Smooth muscle cell (in vitro differentiated cells): ENCODE results near the gene AKAP6. TPM values are rescaled to one million over a fixed set of nuclear protein-coding genes. Genes with fewer than 3 reads are reported as not detected.
A peak's percentile ranks its signal among the peaks of the same experiment; 100 is the strongest.

Experiments used
- DNase-seq: peaks from one replicate; lab custom pipeline; 2025; ENCODE audit not compliant: unreplicated experiment; lab: John Stamatoyannopoulos, UW
- H2AFZ ChIP-seq: fragments of 200-600 bp; sonication (generic); 2 replicates; pipeline ENCODE4 v1.6.0; 2016; ENCODE audit warnings: antibody characterized with exemption, low read depth, mild to moderate bottlenecking
- H3F3A ChIP-seq: fragments of 200-600 bp; sonication (generic); 2 replicates; pipeline ENCODE4 v1.6.0; 2017; ENCODE audit warnings: antibody characterized with exemption, low read depth
- H3K27ac ChIP-seq: fragments of 200-600 bp; sonication (generic); 2 replicates; pipeline ENCODE4 v1.5.1; 2016; ENCODE audit warnings: low read depth, mild to moderate bottlenecking
- H3K27me3 ChIP-seq: fragments of 200-600 bp; sonication (generic); 2 replicates; pipeline ENCODE4 v1.6.1; 2016; ENCODE audit warnings: low read depth, mild to moderate bottlenecking
- H3K36me3 ChIP-seq: fragments of 200-600 bp; sonication (generic); 2 replicates; pipeline ENCODE4 v1.5.1; 2016; ENCODE audit warnings: low read depth
- H3K4me1 ChIP-seq: fragments of 200-600 bp; sonication (generic); 2 replicates; pipeline ENCODE4 v1.5.1; 2016; ENCODE audit warnings: low read depth
- H3K4me2 ChIP-seq: fragments of 200-600 bp; sonication (generic); 2 replicates; pipeline ENCODE4 v1.6.0; 2016; ENCODE audit warnings: mild to moderate bottlenecking
- H3K4me3 ChIP-seq: fragments of 200-600 bp; sonication (generic); 2 replicates; pipeline ENCODE4 v1.5.1; 2016; ENCODE audit warnings: mild to moderate bottlenecking
- H3K79me2 ChIP-seq: fragments of 200-600 bp; sonication (generic); 2 replicates; pipeline ENCODE4 v1.6.0; 2016; ENCODE audit warnings: low read depth, mild to moderate bottlenecking
- H3K9ac ChIP-seq: fragments of 200-600 bp; sonication (generic); 2 replicates; pipeline ENCODE4 v1.6.0; 2016; ENCODE audit warnings: low read depth
- H3K9me3 ChIP-seq: fragments of 200-600 bp; sonication (generic); replicated peaks from 2 replicates; pipeline ENCODE4 v1.5.1; 2016; ENCODE audit warnings: low read depth
- H4K20me1 ChIP-seq: fragments of 200-600 bp; sonication (generic); 2 replicates; pipeline ENCODE4 v1.6.0; 2016; ENCODE audit warnings: low read depth
- WGBS: methylation state at CpG from one replicate; pipeline ENCODE4 v1.1.7; 2016; ENCODE audit warnings: low lambda C conversion rate; 5-methylcytosine and 5-hydroxymethylcytosine counted together
- polyA plus RNA-seq: library from polyadenylated mRNA; unstranded; fragments of >200 nt; fragmentation: Nextera tagmentation; extraction: Ambion mirVana; gene quantifications from 2 replicates; pipeline ENCODE4 v1.2.1, GENCODE V29; 2016
- total RNA-seq: library from RNA; depleted of rRNA; stranded (reverse); fragments of >200 nt; gene quantifications from 2 replicates; pipeline ENCODE4 v1.2.3, GENCODE V29; 2014
- TF ChIP-seq, protein P1 (sequence below): fragments of 200-600 bp; sonication (generic); IDR thresholded peaks from 2 replicates; pipeline ENCODE4 v1.5.1; 2017; ENCODE audit warnings: borderline replicate concordance, mild to moderate bottlenecking, antibody characterized with exemption; ENCODE audit not compliant: insufficient read depth, poor library complexity, severe bottlenecking

The AKAP6 gene
- total and polyA plus RNA-seq, 2 experiments from 2014 or later: 1.3 to 6.4 TPM

DNA sequence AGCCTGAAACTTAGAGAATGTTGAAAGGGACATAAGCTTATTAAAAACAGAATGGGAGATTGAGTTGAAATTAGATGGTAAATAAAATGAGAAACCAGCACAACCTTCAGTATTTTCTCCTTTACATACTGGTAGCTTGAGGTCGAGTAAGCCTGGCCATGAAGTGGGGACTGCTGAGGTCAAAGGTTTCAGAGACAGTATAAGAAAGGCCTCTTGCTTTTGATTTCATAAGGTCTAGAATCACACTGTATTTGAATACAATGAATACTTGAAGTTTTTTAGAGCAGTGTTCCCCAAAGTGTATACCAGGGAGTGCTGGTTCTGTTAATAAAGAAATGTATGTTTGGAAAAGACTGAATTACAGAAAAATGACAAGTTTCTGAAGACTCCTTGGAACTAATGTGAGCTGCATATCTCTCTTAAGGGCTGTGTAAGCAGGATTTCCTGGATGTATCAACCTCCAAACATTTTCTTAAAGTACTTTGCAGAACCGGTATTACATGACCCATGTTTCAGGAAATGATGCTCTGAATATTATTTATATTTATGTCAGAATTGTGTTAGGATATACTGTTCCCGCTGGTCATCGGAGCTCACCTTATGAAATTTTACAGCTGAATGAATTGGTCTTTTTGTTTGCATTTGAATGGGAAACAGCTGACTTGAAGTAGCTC is 85.0 kb downstream of the AKAP6 start:
- H3K79me2 ChIP-seq: no peaks in the 10 kb centered on the region
- no peak for DNase-seq
- H3K4me1 ChIP-seq: peaks cover 13% of the 10 kb centered on the region
- H3K9ac ChIP-seq: no peak overlapping the region
- 53% methylated on average over 4 of the region's 4 CpGs for WGBS
- H3K27ac ChIP-seq: no peak overlapping the region
- no peaks in the 10 kb centered on the region for H4K20me1 ChIP-seq
- TF ChIP-seq, protein P1, sequence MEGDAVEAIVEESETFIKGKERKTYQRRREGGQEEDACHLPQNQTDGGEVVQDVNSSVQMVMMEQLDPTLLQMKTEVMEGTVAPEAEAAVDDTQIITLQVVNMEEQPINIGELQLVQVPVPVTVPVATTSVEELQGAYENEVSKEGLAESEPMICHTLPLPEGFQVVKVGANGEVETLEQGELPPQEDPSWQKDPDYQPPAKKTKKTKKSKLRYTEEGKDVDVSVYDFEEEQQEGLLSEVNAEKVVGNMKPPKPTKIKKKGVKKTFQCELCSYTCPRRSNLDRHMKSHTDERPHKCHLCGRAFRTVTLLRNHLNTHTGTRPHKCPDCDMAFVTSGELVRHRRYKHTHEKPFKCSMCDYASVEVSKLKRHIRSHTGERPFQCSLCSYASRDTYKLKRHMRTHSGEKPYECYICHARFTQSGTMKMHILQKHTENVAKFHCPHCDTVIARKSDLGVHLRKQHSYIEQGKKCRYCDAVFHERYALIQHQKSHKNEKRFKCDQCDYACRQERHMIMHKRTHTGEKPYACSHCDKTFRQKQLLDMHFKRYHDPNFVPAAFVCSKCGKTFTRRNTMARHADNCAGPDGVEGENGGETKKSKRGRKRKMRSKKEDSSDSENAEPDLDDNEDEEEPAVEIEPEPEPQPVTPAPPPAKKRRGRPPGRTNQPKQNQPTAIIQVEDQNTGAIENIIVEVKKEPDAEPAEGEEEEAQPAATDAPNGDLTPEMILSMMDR: no peak
- H3K9me3 ChIP-seq: no peaks in the 10 kb centered on the region
- no peaks in the 10 kb centered on the region for H3K27me3 ChIP-seq
- no peaks in the 10 kb centered on the region for H3K36me3 ChIP-seq
- peak overlapping the region; percentile 57 for H2AFZ ChIP-seq
- no peak overlapping the region for H3K4me3 ChIP-seq
- no peaks in the 10 kb centered on the region for H3F3A ChIP-seq
- H3K4me2 ChIP-seq: no peak overlapping the region

DNA sequence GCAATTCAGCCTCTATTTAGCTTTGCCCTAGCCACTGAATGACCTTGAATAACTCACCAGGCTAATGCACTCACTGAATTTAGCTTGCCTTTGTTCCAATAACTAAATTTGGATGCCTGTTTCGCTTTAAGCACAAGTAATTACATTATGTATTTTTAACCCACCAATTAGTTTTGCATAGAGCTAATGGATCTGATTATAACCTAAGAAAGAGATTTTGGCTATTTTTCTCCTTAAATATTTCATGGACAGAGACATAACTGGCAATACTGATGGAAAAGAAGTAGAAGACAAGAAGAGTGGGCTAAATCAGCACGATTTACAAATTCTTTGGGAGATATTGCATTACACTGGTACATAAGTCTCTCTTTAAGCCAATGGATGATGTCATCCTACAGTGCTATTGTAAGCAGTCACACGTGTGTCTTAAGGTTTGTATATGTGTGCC is 85.7 kb downstream of the AKAP6 start:
- no peak for DNase-seq
- Histone ChIP-seq H3K27me3 (no peaks in the 10 kb centered on the region), H3K27ac (no peak overlapping the region), H3K4me1 (peaks cover 13% of the 10 kb centered on the region), H3K9me3 (no peaks in the 10 kb centered on the region), H3K79me2 (no peaks in the 10 kb centered on the region), H4K20me1 (no peaks in the 10 kb centered on the region), H3K4me2 (no peak overlapping the region), H3K4me3 (no peak overlapping the region), H2AFZ (no peak overlapping the region), H3F3A (no peaks in the 10 kb centered on the region), H3K9ac (no peak overlapping the region), H3K36me3 (no peaks in the 10 kb centered on the region)
- TF ChIP-seq, protein P1: no peak
- WGBS: 38% methylated on average over 3 of the region's 3 CpGs

DNA sequence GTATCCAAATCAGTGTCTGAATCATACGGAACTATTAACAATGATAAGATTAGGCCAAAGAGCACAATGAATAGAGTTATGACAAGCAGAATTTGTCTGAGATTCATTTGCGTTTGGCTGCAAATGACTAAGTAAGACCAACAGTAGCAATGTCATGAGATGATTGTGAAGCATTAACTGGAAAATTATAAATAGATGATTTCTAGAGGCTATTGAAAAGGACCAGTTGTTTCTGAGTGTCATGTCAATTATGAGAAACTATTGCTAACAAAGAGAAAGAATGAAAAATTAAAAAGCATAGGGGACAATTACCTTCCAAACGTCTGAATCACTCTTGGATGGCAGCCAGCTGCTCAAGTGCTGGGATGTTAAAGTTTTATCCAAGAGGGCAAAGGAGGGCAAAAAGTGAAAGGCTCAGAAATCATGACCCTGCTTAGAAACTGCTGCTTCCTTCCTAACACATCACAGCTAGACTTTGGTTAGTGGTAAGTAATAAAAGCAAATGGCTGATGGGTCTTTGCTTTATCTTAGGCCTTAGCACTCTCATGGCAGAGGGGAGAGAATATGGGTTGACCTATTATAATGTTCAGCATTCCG is 89.0 kb downstream of the AKAP6 start:
- no peak overlapping the region for H3K4me3 ChIP-seq
- peak overlapping the region; percentile 39 for H3K4me2 ChIP-seq
- H3K9ac ChIP-seq: no peak overlapping the region
- TF ChIP-seq, protein P1: no peak
- H2AFZ ChIP-seq: no peak overlapping the region
- WGBS: 43% methylated on average over 4 of the region's 4 CpGs
- no peaks in the 10 kb centered on the region for H3F3A ChIP-seq
- no peak for DNase-seq
- no peaks in the 10 kb centered on the region for H3K79me2 ChIP-seq
- no peaks in the 10 kb centered on the region for H3K36me3 ChIP-seq
- no peaks in the 10 kb centered on the region for H3K9me3 ChIP-seq
- peaks cover 13% of the 10 kb centered on the region for H3K4me1 ChIP-seq
- H4K20me1 ChIP-seq: no peaks in the 10 kb centered on the region
- H3K27ac ChIP-seq: peak overlapping the region; percentile 39
- no peaks in the 10 kb centered on the region for H3K27me3 ChIP-seq
